GM12865 (cell line): ENCODE data around the gene METTL23.

Experiments used
- DNase-seq: peaks from one replicate; pipeline ENCODE4 v3.0.0; 2010; ENCODE audit warnings: low read depth
- H3K4me3 ChIP-seq: 2 replicates; pipeline ENCODE4 v1.5.1; 2011; ENCODE audit warnings: mild to moderate bottlenecking, low read depth, low read length, control low read depth
- CTCF ChIP-seq: IDR thresholded peaks from 2 replicates; pipeline ENCODE4 v1.5.1; 2011; ENCODE audit warnings: low read length, control low read depth, low read depth, inconsistent platforms; ENCODE audit not compliant: insufficient read depth; ENCODE audit errors: missing control alignments

METTL23 gene

GRCh38 chr17:76687298-76688164 is 39.1 kb upstream of the METTL23 start:
- no peak for TF ChIP-seq CTCF
- DNase-seq: no peak
- H3K4me3 ChIP-seq: no peak overlapping the region

GRCh38 chr17:76688165-76688622 is 38.4 kb upstream of the METTL23 start:
- no peak overlapping the region for H3K4me3 ChIP-seq
- TF ChIP-seq CTCF: no peak
- no peak for DNase-seq

GRCh38 chr17:76689859-76690258 is 36.8 kb upstream of the METTL23 start:
- H3K4me3 ChIP-seq: no peak overlapping the region
- no peak for TF ChIP-seq CTCF
- no peak for DNase-seq

DNA sequence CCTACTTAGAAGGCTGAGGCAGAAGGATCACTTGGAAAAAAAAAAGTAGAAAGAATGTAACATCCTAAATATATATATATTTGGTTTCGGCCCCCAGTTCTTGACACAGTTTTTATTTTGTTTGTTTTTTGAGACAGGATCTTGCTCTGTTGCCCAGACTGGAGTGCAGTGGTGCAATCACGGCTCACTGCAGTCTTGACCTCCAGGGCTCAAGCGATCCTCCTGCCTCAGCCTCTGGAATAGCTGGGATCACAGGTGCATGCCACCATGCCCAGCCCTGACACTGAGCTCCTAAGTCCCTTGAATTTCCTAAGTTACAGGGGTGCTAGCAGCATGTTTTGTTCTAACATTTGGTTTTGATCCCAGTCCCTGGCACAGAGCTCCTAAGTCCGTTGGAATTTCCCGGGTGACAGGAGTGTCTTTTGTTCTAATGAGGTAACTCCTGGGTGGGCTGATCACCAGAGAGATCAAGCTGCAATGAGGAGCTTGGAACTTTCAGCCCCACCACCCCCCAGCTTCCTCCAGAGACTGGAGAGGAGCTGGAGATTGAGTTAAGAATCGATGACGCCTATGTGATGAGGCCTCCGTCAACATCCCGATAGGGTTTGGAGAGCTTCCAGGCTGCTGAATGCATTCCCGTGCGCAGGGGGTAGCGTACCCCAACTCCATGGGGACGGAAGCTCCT is 35.9 kb upstream of the METTL23 start:
- no peak for TF ChIP-seq CTCF
- no peak for DNase-seq
- no peak overlapping the region for H3K4me3 ChIP-seq

DNA sequence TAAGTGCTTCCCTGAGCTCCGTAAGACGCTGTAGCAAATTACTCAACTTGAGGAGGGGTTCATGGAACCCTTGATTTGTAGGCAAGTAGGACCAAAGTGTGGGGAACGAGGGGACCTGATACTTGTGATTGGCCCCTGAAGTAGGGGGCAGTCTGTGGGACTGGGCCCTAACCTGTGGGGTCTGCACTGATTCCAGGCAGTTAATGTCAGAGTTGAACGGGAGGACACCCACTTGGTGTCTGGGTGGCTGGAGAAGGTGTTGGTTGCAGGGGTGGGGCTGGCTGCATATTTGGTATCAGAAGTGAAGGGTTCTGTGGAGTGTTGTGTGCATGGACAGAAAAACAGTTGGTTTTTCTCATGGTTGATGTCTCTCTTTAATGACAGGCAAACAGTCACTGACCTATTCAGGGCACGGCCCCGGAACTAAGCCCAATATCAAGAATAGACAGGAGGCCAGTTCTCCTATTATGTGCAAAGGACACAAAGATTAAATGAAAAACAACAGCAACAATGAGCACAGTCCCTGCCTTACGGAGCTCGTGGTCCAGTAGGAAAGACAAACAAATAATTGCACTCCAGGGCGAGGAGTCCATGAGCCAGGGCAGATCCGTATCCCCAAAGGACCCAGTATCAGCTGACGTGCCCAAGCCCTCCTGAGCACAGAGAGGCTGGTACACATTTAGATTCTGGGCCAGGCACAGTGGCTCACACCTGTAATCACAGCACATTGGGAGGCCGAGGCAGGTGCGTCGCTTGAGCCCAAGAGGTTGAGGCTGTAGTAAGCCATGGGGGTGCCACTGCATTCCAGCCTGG is 35.1 kb upstream of the METTL23 start:
- TF ChIP-seq CTCF: no peak
- no peak for DNase-seq
- no peak overlapping the region for H3K4me3 ChIP-seq

DNA sequence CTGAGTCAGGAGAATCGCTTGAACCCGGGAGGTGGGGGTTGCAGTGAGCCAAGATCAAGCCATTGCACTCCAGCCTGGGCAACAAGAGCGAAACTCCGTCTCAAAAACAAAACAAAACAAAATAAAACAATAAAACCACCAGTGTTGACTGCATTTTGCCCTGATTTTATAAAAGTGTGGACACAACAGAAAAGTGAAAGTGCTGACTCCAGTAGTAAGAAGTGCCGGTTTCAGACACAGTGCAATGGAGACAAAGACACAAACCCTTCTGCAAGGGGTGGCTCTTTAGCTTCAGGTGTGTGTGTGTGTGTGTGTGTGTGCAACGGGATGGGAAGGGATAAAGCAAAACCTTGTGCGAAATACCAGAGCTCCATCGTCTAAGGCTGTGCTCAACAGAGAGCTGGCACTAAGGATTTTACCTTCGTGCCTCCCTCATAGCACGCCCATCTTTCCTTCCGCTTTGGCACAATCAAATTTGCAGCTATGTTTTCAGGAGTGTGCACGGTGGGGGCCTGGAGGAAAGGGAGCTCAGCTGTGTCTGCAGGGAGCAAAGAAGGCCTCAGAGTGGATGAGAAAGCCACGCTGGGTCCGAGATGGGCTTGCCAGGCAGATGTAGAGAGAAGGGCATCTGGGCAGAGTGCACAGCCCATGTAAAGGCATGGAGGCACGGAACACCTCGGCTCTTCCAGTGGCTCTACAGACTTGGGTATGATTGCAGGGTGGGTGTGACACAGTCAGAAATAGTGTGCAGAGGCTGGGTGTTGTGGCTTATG is 31.4 kb upstream of the METTL23 start:
- DNase-seq: no peak
- TF ChIP-seq CTCF: no peak
- no peak overlapping the region for H3K4me3 ChIP-seq
